Endothelial cell of umbilical vein (primary cell): ENCODE data around the gene ADAMTSL2. TPM values are rescaled to one million over a fixed set of nuclear protein-coding genes. Genes with fewer than 3 reads are reported as not detected.

Source experiments
- BruUV-seq: library from RNA; stranded (reverse); fragments of 400-500 nt; replicated peaks from 2 replicates; lab custom pipeline; 2021; lab: Mats Ljungman, UMichigan
- CTCF ChIA-PET: fragments of 300-600, 350-600 bp; sonication (Branson Sonifier 250); formaldehyde crosslinking; loops from one replicate; lab custom pipeline; 2021; ENCODE audit warnings: antibody characterized with exemption, inconsistent platforms; lab: Charles Lee
- POLR2A ChIA-PET: fragments of 300-600, 350-600 bp; sonication (Branson Sonifier 250); formaldehyde crosslinking; loops from one replicate; lab custom pipeline; 2021; ENCODE audit warnings: antibody characterized with exemption, inconsistent platforms; lab: Charles Lee
- DNase-seq: peaks from one replicate; pipeline ENCODE4 v3.0.0-alpha.2; 2011; ENCODE audit warnings: low read depth, low spot score
- FAIRE-seq: peaks from 2 replicates; lab custom pipeline; 2011; peaks lifted over from hg19 to GRCh38; lab: Jason Lieb, UNC
- H2AFZ ChIP-seq: 2 replicates; pipeline ENCODE4 v1.6.0; 2012; ENCODE audit warnings: low read depth, low read length, control low read depth, inconsistent platforms
- H3K27ac ChIP-seq: 2 replicates; pipeline ENCODE4 v1.5.1; 2011; ENCODE audit warnings: low read depth, mild to moderate bottlenecking, control low read depth, low read length, moderate library complexity; ENCODE audit not compliant: insufficient read depth
- H3K27me3 ChIP-seq, 2 experiments: 2 replicates each; pipeline versions ENCODE4 v1.6.0 to v1.6.1; 2011; ENCODE audit warnings: low read length in 2 of 2, mixed read lengths in 1 of 2; ENCODE audit not compliant: control insufficient read depth in 2 of 2, insufficient read depth in 2 of 2
- H3K36me3 ChIP-seq, 2 experiments: 2 replicates in 1 of 2; 3 replicates in 1 of 2; pipeline ENCODE4 v1.5.1; 2011; ENCODE audit warnings: low read length in 2 of 2, mild to moderate bottlenecking in 1 of 2, moderate library complexity in 1 of 2; ENCODE audit not compliant: control insufficient read depth in 2 of 2, insufficient read depth in 2 of 2; ENCODE audit errors: extremely low read depth in 1 of 2
- H3K4me1 ChIP-seq: 3 replicates; pipeline ENCODE4 v1.5.1; 2011; ENCODE audit warnings: mild to moderate bottlenecking, low read length; ENCODE audit not compliant: control insufficient read depth, insufficient read depth; ENCODE audit errors: extremely low read depth
- H3K4me2 ChIP-seq: 2 replicates; pipeline ENCODE4 v1.6.1; 2011; ENCODE audit warnings: low read length, control low read depth, mixed read lengths; ENCODE audit not compliant: insufficient read depth
- H3K4me3 ChIP-seq, 3 experiments: fragments of 200-600 bp in 1 of 3; sonication (generic), shearing (Covaris generic) in 1 of 3; replicated peaks in 1 of 3; 2 replicates each; pipeline ENCODE4 v1.5.1; 2011 to 2016; ENCODE audit warnings: control low read depth in 3 of 3, low read length in 3 of 3, mild to moderate bottlenecking in 2 of 3, inconsistent platforms in 1 of 3, low read depth in 1 of 3, moderate library complexity in 1 of 3; ENCODE audit not compliant: insufficient read depth in 1 of 3
- H3K79me2 ChIP-seq: 2 replicates; pipeline ENCODE4 v1.6.0; 2012; ENCODE audit warnings: low read length, inconsistent platforms; ENCODE audit not compliant: control insufficient read depth, insufficient read depth
- H3K9ac ChIP-seq: replicated peaks from 2 replicates; pipeline ENCODE3; 2011; ENCODE audit warnings: low read length, control low read depth; ENCODE audit not compliant: insufficient read depth; ENCODE audit errors: extremely low read depth
- H3K9me1 ChIP-seq: replicated peaks from 3 replicates; pipeline ENCODE4 v1.6.0; 2011; ENCODE audit warnings: mild to moderate bottlenecking, low read length; ENCODE audit not compliant: control insufficient read depth, insufficient read depth; ENCODE audit errors: extremely low read depth
- H3K9me3 ChIP-seq: replicated peaks from 2 replicates; pipeline ENCODE4 v1.5.1; 2012; ENCODE audit warnings: low read length, inconsistent platforms; ENCODE audit not compliant: control insufficient read depth, insufficient read depth
- H4K20me1 ChIP-seq: replicated peaks from 2 replicates; pipeline ENCODE3; 2011; ENCODE audit warnings: mild to moderate bottlenecking, low read length; ENCODE audit not compliant: control insufficient read depth, insufficient read depth; ENCODE audit errors: extremely low read depth
- EZH2 ChIP-seq: IDR thresholded peaks from 2 replicates; pipeline ENCODE4 v1.6.1; 2012; ENCODE audit warnings: borderline replicate concordance, low read depth, mild to moderate bottlenecking, moderate library complexity, low read length, inconsistent platforms; ENCODE audit not compliant: severe bottlenecking
- FOS ChIP-seq: IDR thresholded peaks from 2 replicates; pipeline ENCODE4 v1.6.1; 2011; ENCODE audit warnings: mild to moderate bottlenecking, low read length, moderate library complexity, borderline replicate concordance; ENCODE audit not compliant: insufficient read depth
- GATA2 ChIP-seq: IDR thresholded peaks from 2 replicates; pipeline ENCODE4 v1.7.0; 2011; ENCODE audit warnings: low read depth, mild to moderate bottlenecking, moderate library complexity, mixed read lengths, low read length; ENCODE audit not compliant: insufficient read length, insufficient read depth
- JUN ChIP-seq: IDR thresholded peaks from 2 replicates; pipeline ENCODE4 v1.6.1; 2011; ENCODE audit warnings: borderline replicate concordance, low read depth; ENCODE audit not compliant: insufficient read length, insufficient read depth
- MYC ChIP-seq: IDR thresholded peaks from one replicate; pipeline ENCODE4 v1.6.1; 2011; ENCODE audit warnings: mild to moderate bottlenecking, low read depth, low read length
- POLR2A ChIP-seq: IDR thresholded peaks from 2 replicates; pipeline ENCODE4 v1.6.1; 2012; ENCODE audit warnings: low read depth, mild to moderate bottlenecking, control low read depth, low read length
- POLR2AphosphoS5 ChIP-seq: IDR thresholded peaks from 2 replicates; pipeline ENCODE4 v1.6.1; 2012; ENCODE audit warnings: low read depth, mild to moderate bottlenecking, control low read depth, low read length, moderate library complexity; ENCODE audit not compliant: insufficient read depth
- dilution Hi-C: fragments of 300-500 bp; cut with MboI; formaldehyde crosslinking; loops from one replicate; pipeline ENCODE4 v1.15.0; 2019; ENCODE audit warnings: low sequenced_read_pairs; ENCODE audit not compliant: extremely low pct_ligation_motif_present
- intact Hi-C: fragments of 100-400 bp; cut with micrococcal nuclease; formaldehyde crosslinking; loops from one replicate; pipeline ENCODE4 v1.10.0; 2022
- polyA plus RNA-seq, 4 experiments: library from polyadenylated mRNA; depleted of rRNA in 3 of 4; stranded (reverse) in 3 of 4; unstranded in 1 of 4; fragments of >200 nt; gene quantifications; 2 replicates each; pipeline versions ENCODE4 v1.2.1 to v1.2.3, GENCODE V29; 2011 to 2012; ENCODE audit warnings: missing spikeins in 1 of 4
- total RNA-seq: library from RNA; stranded (reverse); gene quantifications from 2 replicates; pipeline ENCODE4 v1.2.3, GENCODE V29; 2021
- TF ChIP-seq, protein P1 (sequence below), 2 donors: IDR thresholded peaks; 1 replicate in 1 of 2; 2 replicates in 1 of 2; pipeline ENCODE4 v1.5.1; 2011; ENCODE audit warnings: low read length in 2 of 2, mild to moderate bottlenecking in 2 of 2, moderate library complexity in 2 of 2, control low read depth in 1 of 2, inconsistent platforms in 1 of 2, low read depth in 1 of 2; ENCODE audit not compliant: insufficient read depth in 1 of 2; ENCODE audit errors: extremely low read depth in 1 of 2
- TF ChIP-seq, protein P2 (sequence below): IDR thresholded peaks from 2 replicates; pipeline ENCODE4 v1.6.1; 2011; ENCODE audit not compliant: insufficient read depth, insufficient read length

Gene ADAMTSL2
- total and polyA plus RNA-seq, 2 donors (not counting 3 experiments of a cell fraction or from before 2014, with no cell fraction given), result not detected

DNA sequence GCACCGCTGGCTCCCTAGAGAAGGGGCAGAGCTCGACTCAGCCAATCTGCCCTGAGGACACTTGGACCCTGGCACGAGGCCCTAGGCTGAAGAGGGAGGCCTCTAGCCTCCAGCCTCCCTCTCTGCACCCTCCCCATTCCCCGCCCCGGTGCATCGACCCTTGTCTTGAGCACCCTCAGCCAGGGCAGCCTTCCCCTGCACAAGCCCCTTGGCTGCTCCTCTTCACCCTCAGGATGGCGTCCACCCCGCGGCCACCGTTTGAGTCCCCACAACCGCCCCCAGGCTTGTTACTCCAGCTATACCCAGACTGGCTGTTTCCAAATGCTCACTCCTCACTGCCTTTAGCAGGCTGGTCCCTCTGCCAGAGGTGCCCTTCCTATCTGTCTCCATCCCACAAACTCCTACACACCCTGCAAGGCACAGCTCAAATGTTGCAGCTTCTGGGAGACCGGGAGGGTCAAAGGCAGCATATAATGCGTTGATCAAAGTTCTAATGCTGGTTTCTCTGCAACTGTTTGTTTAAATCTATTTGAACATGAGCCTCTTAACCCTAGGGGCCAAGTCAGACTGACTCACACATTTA is 81.2 kb downstream of the ADAMTSL2 start:
- H3K79me2 ChIP-seq, result no peaks in the 10 kb centered on the region
- H3K27ac ChIP-seq, result no peak overlapping the region
- BruUV-seq, result no TSS peak
- H3K4me2 ChIP-seq, result no peak overlapping the region
- H3K36me3 ChIP-seq, result no peaks in the 10 kb centered on the region
- FAIRE-seq, result no peak
- dilution Hi-C loops, result no loop called here
- intact Hi-C loops, result no loop called here
- H3K4me3 ChIP-seq, result no peak overlapping the region
- no peak for DNase-seq
- no peak overlapping the region for H2AFZ ChIP-seq
- TF ChIP-seq, protein P1, sequence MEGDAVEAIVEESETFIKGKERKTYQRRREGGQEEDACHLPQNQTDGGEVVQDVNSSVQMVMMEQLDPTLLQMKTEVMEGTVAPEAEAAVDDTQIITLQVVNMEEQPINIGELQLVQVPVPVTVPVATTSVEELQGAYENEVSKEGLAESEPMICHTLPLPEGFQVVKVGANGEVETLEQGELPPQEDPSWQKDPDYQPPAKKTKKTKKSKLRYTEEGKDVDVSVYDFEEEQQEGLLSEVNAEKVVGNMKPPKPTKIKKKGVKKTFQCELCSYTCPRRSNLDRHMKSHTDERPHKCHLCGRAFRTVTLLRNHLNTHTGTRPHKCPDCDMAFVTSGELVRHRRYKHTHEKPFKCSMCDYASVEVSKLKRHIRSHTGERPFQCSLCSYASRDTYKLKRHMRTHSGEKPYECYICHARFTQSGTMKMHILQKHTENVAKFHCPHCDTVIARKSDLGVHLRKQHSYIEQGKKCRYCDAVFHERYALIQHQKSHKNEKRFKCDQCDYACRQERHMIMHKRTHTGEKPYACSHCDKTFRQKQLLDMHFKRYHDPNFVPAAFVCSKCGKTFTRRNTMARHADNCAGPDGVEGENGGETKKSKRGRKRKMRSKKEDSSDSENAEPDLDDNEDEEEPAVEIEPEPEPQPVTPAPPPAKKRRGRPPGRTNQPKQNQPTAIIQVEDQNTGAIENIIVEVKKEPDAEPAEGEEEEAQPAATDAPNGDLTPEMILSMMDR (IDR thresholded peaks at IDR 0.05; ENCODE audit: extremely low read depth in 1 of 2, insufficient read depth in 1 of 2, low read depth in 1 of 2, low read length in 2 of 2), result no peak
- TF ChIP-seq GATA2, result no peak
- TF ChIP-seq, protein P2, sequence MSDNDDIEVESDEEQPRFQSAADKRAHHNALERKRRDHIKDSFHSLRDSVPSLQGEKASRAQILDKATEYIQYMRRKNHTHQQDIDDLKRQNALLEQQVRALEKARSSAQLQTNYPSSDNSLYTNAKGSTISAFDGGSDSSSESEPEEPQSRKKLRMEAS, result no peak
- no peak for TF ChIP-seq EZH2
- no peak for TF ChIP-seq POLR2AphosphoS5
- no peak for TF ChIP-seq MYC
- no peak for TF ChIP-seq JUN
- no peak for TF ChIP-seq POLR2A
- TF ChIP-seq FOS, result no peak
- H3K9me3 ChIP-seq, result no peaks in the 10 kb centered on the region
- no peaks in the 10 kb centered on the region for H3K4me1 ChIP-seq
- H3K27me3 ChIP-seq, result peaks cover 0 to 3% of the 10 kb centered on the region in 2 experiments
- H4K20me1 ChIP-seq, result no peaks in the 10 kb centered on the region
- CTCF ChIA-PET, result no interaction called here
- no peaks in the 10 kb centered on the region for H3K9me1 ChIP-seq
- H3K9ac ChIP-seq, result no peak overlapping the region
- POLR2A ChIA-PET, result no interaction called here
